GM18870 (cell line): ENCODE measurements around the gene GOLGA6L6.
"Not testable (repeated sequence)": the region's sequence is repeated elsewhere in the genome, so short reads cannot be mapped to it uniquely, and the experiment has no call there.

Experiments used
- ATAC-seq: cut with Tn5 transposase; IDR thresholded peaks from one replicate; pipeline ENCODE4 v1.9.1; 2021; ENCODE audit warnings: moderate library complexity; ENCODE audit not compliant: unreplicated experiment

Gene GOLGA6L6

GRCh38 chr15:20541700-20542099 is at the start of gene GOLGA6L6:
TSS of gene GOLGA6L6 (minus strand) at chr15:20541800. CDS start at chr15:20541709, 91 bp downstream.
- not testable (repeated sequence) for ATAC-seq

- not testable (repeated sequence) for ATAC-seq
Measured at GRCh38 chr15:20590069-20590468, 48.5 kb upstream of the GOLGA6L6 start.

- ATAC-seq, result not testable (repeated sequence)
Measured at GRCh38 chr15:20586821-20587220, 45.2 kb upstream of the GOLGA6L6 start.

GRCh38 chr15:20582726-20583115 is 41.1 kb upstream of the GOLGA6L6 start:
- ATAC-seq, result not testable (repeated sequence)

- not testable (repeated sequence) for ATAC-seq
Measured at GRCh38 chr15:20582109-20582725, 40.6 kb upstream of the GOLGA6L6 start.

- not testable (repeated sequence) for ATAC-seq
Measured at GRCh38 chr15:20581261-20582108, 39.9 kb upstream of the GOLGA6L6 start.

- ATAC-seq, result not testable (repeated sequence)
Measured at GRCh38 chr15:20579662-20580061, 38.1 kb upstream of the GOLGA6L6 start.

- not testable (repeated sequence) for ATAC-seq
Measured at GRCh38 chr15:20551289-20551688, 9.7 kb upstream of the GOLGA6L6 start.

GRCh38 chr15:20505926-20506658 is 35.5 kb downstream of the GOLGA6L6 start:
- not testable (repeated sequence) for ATAC-seq

GRCh38 chr15:20502839-20503238 is 38.8 kb downstream of the GOLGA6L6 start:
- not testable (repeated sequence) for ATAC-seq

GRCh38 chr15:20501512-20502222 is 39.9 kb downstream of the GOLGA6L6 start:
- ATAC-seq, result not testable (repeated sequence)

- not testable (repeated sequence) for ATAC-seq
Measured at GRCh38 chr15:20497781-20498180, 43.8 kb downstream of the GOLGA6L6 start.

- not testable (repeated sequence) for ATAC-seq
Measured at GRCh38 chr15:20493035-20493434, 48.6 kb downstream of the GOLGA6L6 start.

- ATAC-seq, result not testable (repeated sequence)
Measured at GRCh38 chr15:20492598-20492997, 49.0 kb downstream of the GOLGA6L6 start.

GRCh38 chr15:20489320-20489719 is 52.3 kb downstream of the GOLGA6L6 start:
- not testable (repeated sequence) for ATAC-seq
